Suppressor macrophage treated with lipopolysaccharide for 4 hours (primary cell): Measurements from ENCODE around the gene ZNF608.
A peak's percentile ranks its signal among the peaks of the same experiment; 100 is the strongest.

Experiments
- DNase-seq: peaks from one replicate; pipeline ENCODE4 v3.0.0-alpha.2; 2020

The ZNF608 gene

GRCh38 chr5:124714910-124715309, 31.5 kb downstream of the ZNF608 start:
- no peak for DNase-seq

GRCh38 chr5:124713595-124713994, 32.8 kb downstream of the ZNF608 start:
- peak; percentile 10 for DNase-seq

- DNase-seq: no peak
These were observed 33.6 kb downstream of the ZNF608 start for GRCh38 chr5:124712731-124713305.

- peak; percentile 22 for DNase-seq
These were observed 38.4 kb downstream of the ZNF608 start for GRCh38 chr5:124708086-124708485.

- peak; percentile 12 for DNase-seq
These were observed 38.9 kb downstream of the ZNF608 start for GRCh38 chr5:124707520-124707919.

- DNase-seq: no peak
These were observed 39.6 kb downstream of the ZNF608 start for GRCh38 chr5:124706729-124707361.

GRCh38 chr5:124706051-124706450, 40.4 kb downstream of the ZNF608 start:
- no peak for DNase-seq

- no peak for DNase-seq
These were observed 40.9 kb downstream of the ZNF608 start for GRCh38 chr5:124705577-124705976.

- no peak for DNase-seq
These were observed 41.7 kb downstream of the ZNF608 start for GRCh38 chr5:124704594-124705284.

- no peak for DNase-seq
These were observed 42.4 kb downstream of the ZNF608 start for GRCh38 chr5:124703995-124704394.

- peak; percentile 57 for DNase-seq
These were observed 43.9 kb downstream of the ZNF608 start for GRCh38 chr5:124702525-124702924.

- DNase-seq: no peak
These were observed 44.5 kb downstream of the ZNF608 start for GRCh38 chr5:124701873-124702425.

- no peak for DNase-seq
These were observed 45.4 kb downstream of the ZNF608 start for GRCh38 chr5:124701016-124701415.

- no peak for DNase-seq
These were observed 46.1 kb downstream of the ZNF608 start for GRCh38 chr5:124700333-124700732.

- DNase-seq: no peak
These were observed 47.7 kb downstream of the ZNF608 start for GRCh38 chr5:124698770-124699169.

- DNase-seq: no peak
These were observed 48.4 kb downstream of the ZNF608 start for GRCh38 chr5:124697933-124698591.

- DNase-seq: no peak
These were observed 48.9 kb downstream of the ZNF608 start for GRCh38 chr5:124697501-124697900.

GRCh38 chr5:124696898-124697297, 49.5 kb downstream of the ZNF608 start:
- DNase-seq: no peak
